T47D (cell line): ENCODE measurements around the gene NEDD4L.

Source experiments
- DNase-seq, 2 experiments: peaks; one replicate each; pipeline versions ENCODE4 v3.0.0 to v3.0.0-alpha.2; 2011 to 2012; ENCODE audit warnings: low read depth in 1 of 2, low spot score in 1 of 2
- JUND ChIP-seq: IDR thresholded peaks from 2 replicates; pipeline ENCODE4 v1.6.1; 2012; ENCODE audit warnings: low read depth
- in situ Hi-C: cut with HindIII; loops from 2 replicates; pipeline ENCODE4 v1.10.0; 2016; ENCODE audit warnings: low sequenced_read_pairs, low pct_unique_long_range_greater_than_20kb

NEDD4L gene

GRCh38 chr18:58216071-58216481, 172.1 kb downstream of the NEDD4L start:
- no peak for DNase-seq
- no peak for TF ChIP-seq JUND
- in situ Hi-C loops, result no loop called here

GRCh38 chr18:58217052-58217451, 173.0 kb downstream of the NEDD4L start:
- no peak for TF ChIP-seq JUND
- in situ Hi-C loops, result no loop called here
- no peak for DNase-seq

- in situ Hi-C loops, result no loop called here
- TF ChIP-seq JUND, result no peak
- DNase-seq, result no peak
Measured at GRCh38 chr18:58218117-58218516, 174.1 kb downstream of the NEDD4L start.

- in situ Hi-C loops, result no loop called here
- DNase-seq, result peak in 1 of 2 experiments; percentile 52
- TF ChIP-seq JUND, result no peak
Measured at GRCh38 chr18:58221060-58221725, 177.2 kb downstream of the NEDD4L start.

GRCh38 chr18:58222432-58223125, 178.6 kb downstream of the NEDD4L start:
- DNase-seq, result no peak

GRCh38 chr18:58223717-58224424, 179.8 kb downstream of the NEDD4L start:
- TF ChIP-seq JUND, result no peak
- in situ Hi-C loops, result no loop called here
- peak in 1 of 2 experiments; percentile 59 for DNase-seq

More at GRCh38 chr18:58222432-58223125, 178.6 kb downstream of the NEDD4L start:
- in situ Hi-C loops, result no loop called here
- no peak for TF ChIP-seq JUND

GRCh38 chr18:58224425-58224750, 180.4 kb downstream of the NEDD4L start:
- in situ Hi-C loops, result no loop called here
- no peak for TF ChIP-seq JUND
- DNase-seq, result no peak

- no peak for DNase-seq
- TF ChIP-seq JUND, result no peak
- in situ Hi-C loops, result no loop called here
Measured at GRCh38 chr18:58225101-58225500, 181.1 kb downstream of the NEDD4L start.

- in situ Hi-C loops, result no loop called here
Measured at GRCh38 chr18:58226429-58226828, 182.4 kb downstream of the NEDD4L start.

GRCh38 chr18:58227361-58227930, 183.4 kb downstream of the NEDD4L start:
- no peak for TF ChIP-seq JUND
- no peak for DNase-seq
- in situ Hi-C loops, result no loop called here

More at GRCh38 chr18:58226429-58226828, 182.4 kb downstream of the NEDD4L start:
- no peak for TF ChIP-seq JUND
- no peak for DNase-seq

GRCh38 chr18:58228176-58228575, 184.2 kb downstream of the NEDD4L start:
- DNase-seq, result no peak
- in situ Hi-C loops, result no loop called here
- no peak for TF ChIP-seq JUND

- in situ Hi-C loops, result no loop called here
- no peak for TF ChIP-seq JUND
Measured at GRCh38 chr18:58228762-58229161, 184.7 kb downstream of the NEDD4L start.

GRCh38 chr18:58229162-58229561, 185.1 kb downstream of the NEDD4L start:
- in situ Hi-C loops, result no loop called here
- no peak for DNase-seq
- TF ChIP-seq JUND, result no peak

More at GRCh38 chr18:58228762-58229161, 184.7 kb downstream of the NEDD4L start:
- no peak for DNase-seq
